Liver (tissue), 9 donors: ENCODE measurements around the gene SMIM31. TPM values are rescaled to one million over a fixed set of nuclear protein-coding genes. Genes with fewer than 3 reads are reported as not detected.

Experiments used
- DNase-seq: peaks from one replicate; pipeline ENCODE4 v3.0.0-alpha.2; 2017; ENCODE audit warnings: low spot score
- H3K27ac ChIP-seq, 2 donors: one replicate each; pipeline ENCODE4 v1.7.0; 2013; ENCODE audit warnings: inconsistent platforms in 2 of 2, low read length in 2 of 2, control low read depth in 1 of 2, low read depth in 1 of 2, mild to moderate bottlenecking in 1 of 2
- H3K27me3 ChIP-seq, 4 donors: one replicate each; pipeline versions ENCODE4 v1.6.1 to v1.7.0; 2013; ENCODE audit warnings: low read length in 3 of 4, inconsistent platforms in 1 of 4, mild to moderate bottlenecking in 1 of 4, moderate library complexity in 1 of 4; ENCODE audit not compliant: control insufficient read depth in 4 of 4, insufficient read depth in 4 of 4
- H3K36me3 ChIP-seq, 4 donors: one replicate each; pipeline versions ENCODE4 v1.6.1 to v1.7.0; 2013; ENCODE audit warnings: low read length in 3 of 4, mild to moderate bottlenecking in 3 of 4, low read depth in 1 of 4, moderate library complexity in 1 of 4; ENCODE audit not compliant: control insufficient read depth in 4 of 4, insufficient read depth in 3 of 4
- H3K4me1 ChIP-seq, 4 donors: one replicate each; pipeline versions ENCODE4 v1.6.1 to v1.7.0; 2013; ENCODE audit warnings: low read length in 3 of 4, mild to moderate bottlenecking in 3 of 4, moderate library complexity in 1 of 4; ENCODE audit not compliant: control insufficient read depth in 4 of 4, insufficient read depth in 4 of 4
- H3K4me3 ChIP-seq, 3 donors: one replicate each; pipeline versions ENCODE4 v1.6.1 to v1.7.0; 2013; ENCODE audit warnings: low read length in 3 of 3, control low read depth in 1 of 3, low read depth in 1 of 3, mild to moderate bottlenecking in 1 of 3
- H3K9ac ChIP-seq, 2 donors: one replicate each; pipeline ENCODE4 v1.7.0; 2013; ENCODE audit warnings: low read length in 2 of 2, mild to moderate bottlenecking in 2 of 2, moderate library complexity in 2 of 2, control low read depth in 1 of 2, low read depth in 1 of 2
- H3K9me3 ChIP-seq, 4 donors: one replicate each; pipeline versions ENCODE4 v1.6.1 to v1.7.0; 2013; ENCODE audit warnings: low read length in 3 of 4; ENCODE audit not compliant: control insufficient read depth in 4 of 4
- ATF3 ChIP-seq: IDR thresholded peaks from 2 replicates; pipeline ENCODE4 v1.6.1; 2016; ENCODE audit warnings: antibody characterized with exemption
- CTCF ChIP-seq: fragments of 150-350 bp; IDR thresholded peaks from 2 replicates; pipeline ENCODE4 v1.5.1; 2017; ENCODE audit warnings: improper control_type of control experiment, low read depth, low read length; ENCODE audit not compliant: missing input control
- FOXA1 ChIP-seq: IDR thresholded peaks from 2 replicates; pipeline ENCODE4 v1.6.1; 2016; ENCODE audit warnings: antibody characterized with exemption
- HNF4A ChIP-seq, 2 donors: conservative IDR thresholded peaks; 2 replicates each; pipeline ENCODE4 v1.6.1; 2016; ENCODE audit warnings: antibody characterized with exemption in 2 of 2, mild to moderate bottlenecking in 2 of 2
- HNF4G ChIP-seq: IDR thresholded peaks from 2 replicates; pipeline ENCODE4 v1.6.1; 2016; ENCODE audit warnings: antibody characterized with exemption
- MAX ChIP-seq: IDR thresholded peaks from 2 replicates; pipeline ENCODE4 v1.6.1; 2016; ENCODE audit warnings: antibody characterized with exemption
- NR2F2 ChIP-seq: IDR thresholded peaks from 2 replicates; pipeline ENCODE4 v1.6.1; 2016; ENCODE audit warnings: antibody characterized with exemption
- RAD21 ChIP-seq, 2 donors: IDR thresholded peaks; 2 replicates each; pipeline ENCODE4 v1.6.1; 2016; ENCODE audit warnings: antibody characterized with exemption in 2 of 2, mild to moderate bottlenecking in 2 of 2
- REST ChIP-seq: IDR thresholded peaks from 2 replicates; pipeline ENCODE4 v1.6.1; 2016; ENCODE audit warnings: antibody characterized with exemption, mild to moderate bottlenecking
- RXRA ChIP-seq, 2 donors: IDR thresholded peaks; 2 replicates each; pipeline ENCODE4 v1.6.1; 2017 to 2018; ENCODE audit warnings: antibody characterized with exemption in 2 of 2, mild to moderate bottlenecking in 1 of 2
- SP1 ChIP-seq: IDR thresholded peaks from 2 replicates; pipeline ENCODE4 v1.6.1; 2018; ENCODE audit warnings: antibody characterized with exemption, mild to moderate bottlenecking
- TAF1 ChIP-seq: conservative IDR thresholded peaks from 2 replicates; pipeline ENCODE4 v1.6.1; 2016; ENCODE audit warnings: antibody characterized with exemption, mild to moderate bottlenecking
- YY1 ChIP-seq: IDR thresholded peaks from 2 replicates; pipeline ENCODE4 v1.6.1; 2016; ENCODE audit warnings: antibody characterized with exemption, mild to moderate bottlenecking
- ZBTB33 ChIP-seq: IDR thresholded peaks from 2 replicates; pipeline ENCODE4 v1.6.1; 2016; ENCODE audit warnings: antibody characterized with exemption
- WGBS: extraction: QIAGEN DNeasy Blood & Tissue Kit; methylation state at CpG from one replicate; pipeline ENCODE4 v1.1.7; 2013; 5-methylcytosine and 5-hydroxymethylcytosine counted together
- polyA plus RNA-seq, 2 donors: library from polyadenylated mRNA; stranded (reverse) in 1 of 2; unstranded in 1 of 2; fragments of 200-250 nt in 1 of 2; fragments of >200 nt in 1 of 2; fragmentation: Nextera tagmentation in 1 of 2; extraction: Ambion mirVana in 1 of 2; gene quantifications; one replicate each; pipeline versions ENCODE4 v1.2.1 to v1.2.3, GENCODE V29; 2013 to 2015
- total RNA-seq, 2 donors: library from RNA; depleted of rRNA; stranded (reverse); fragments of >200 nt; gene quantifications; one replicate each; pipeline ENCODE4 v1.2.3, GENCODE V29; 2014
- donor health status: healthy.
- donor health status: healthy.
- donor health status: healthy.
- donor health status: healthy.
- donor health status: healthy.

Gene SMIM31
- total and polyA plus RNA-seq, 4 donors: not detected

DNA sequence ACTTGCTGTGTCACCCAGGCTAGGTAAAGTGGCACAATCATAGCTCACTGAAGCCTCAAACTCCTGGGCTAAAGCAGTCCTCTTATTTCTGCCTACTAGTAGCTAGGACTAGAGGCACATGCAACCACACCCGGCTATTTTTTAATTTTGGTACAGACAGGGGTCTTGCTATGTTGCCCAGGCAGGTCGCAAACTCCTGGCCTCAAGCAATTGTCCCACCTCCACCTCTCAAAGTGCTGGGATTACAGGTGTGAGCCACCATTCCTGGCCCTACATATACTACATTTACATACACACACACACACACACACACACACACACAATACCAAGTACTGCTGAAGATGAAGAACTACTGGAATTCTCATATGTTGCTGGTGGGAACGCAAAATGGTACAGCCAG, 26.9 kb downstream of the SMIM31 start (continued):
- no peak for TF ChIP-seq REST
- TF ChIP-seq HNF4A (conservative IDR thresholded peaks at IDR 0.05): no peak
- no peak for TF ChIP-seq ZBTB33
- TF ChIP-seq RAD21 (IDR thresholded peaks at IDR 0.05): no peak
- no peak for TF ChIP-seq ATF3
- TF ChIP-seq YY1: no peak
- no peak for TF ChIP-seq HNF4G
- TF ChIP-seq FOXA1: no peak

GRCh38 chr4:164783976-164784375, 30.0 kb downstream of the SMIM31 start:
- TF ChIP-seq CTCF: no peak
- no peak for TF ChIP-seq ZBTB33
- Histone ChIP-seq H3K4me3 (no peak overlapping the region), H3K27me3 (no peaks in the 10 kb centered on the region), H3K9ac (no peak overlapping the region), H3K4me1 (no peaks in the 10 kb centered on the region), H3K9me3 (no peaks in the 10 kb centered on the region), H3K36me3 (no peaks in the 10 kb centered on the region), H3K27ac (no peak overlapping the region)
- 77% methylated on average over 6 of the region's 6 CpGs for WGBS
- DNase-seq: no peak

DNA sequence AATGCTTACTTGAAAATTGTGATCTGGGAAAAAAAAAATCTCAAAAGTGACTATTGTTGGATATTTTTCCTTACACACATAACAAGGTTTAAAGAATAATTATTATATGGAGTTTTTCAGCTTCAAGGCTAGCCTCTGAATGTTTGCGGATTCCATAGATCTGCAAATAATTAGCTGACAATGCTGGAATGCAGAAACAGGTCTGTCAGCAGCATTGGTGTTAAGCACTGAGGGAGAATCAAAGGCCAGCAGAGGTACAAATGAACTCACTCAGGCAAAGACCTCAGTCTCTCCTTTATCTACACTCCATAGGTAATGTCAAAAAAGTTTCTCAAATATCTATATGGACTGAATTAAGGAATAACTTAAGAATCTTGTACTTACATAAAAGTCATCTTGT, 35.1 kb downstream of the SMIM31 start:
- Histone ChIP-seq H3K9me3 (no peaks in the 10 kb centered on the region), H3K4me1 (no peaks in the 10 kb centered on the region), H3K9ac (no peak overlapping the region), H3K4me3 (no peak overlapping the region), H3K36me3 (no peaks in the 10 kb centered on the region), H3K27me3 (no peaks in the 10 kb centered on the region), H3K27ac (no peak overlapping the region)
- WGBS: 84% methylated on average over 1 of the region's 1 CpG
- DNase-seq: no peak
- TF ChIP-seq MAX (no peak), TAF1 (no peak), NR2F2 (no peak), RXRA (IDR thresholded peaks at IDR 0.05) (no peak), ZBTB33 (no peak), REST (no peak), FOXA1 (no peak), SP1 (no peak)
